GM12878 (cell line): Measurements from ENCODE around the gene TTLL11.

Source experiments
- ATF3 ChIP-seq: IDR thresholded peaks from 2 replicates; pipeline ENCODE4 v1.6.1; 2011; ENCODE audit warnings: low read depth, mild to moderate bottlenecking, low read length, moderate library complexity, borderline replicate concordance; ENCODE audit errors: extremely low read depth
- ATF7 ChIP-seq: fragments of 450-650 bp; IDR thresholded peaks from 2 replicates; pipeline ENCODE4 v1.6.1; 2016; ENCODE audit warnings: low read depth, mild to moderate bottlenecking
- CTCF ChIP-seq, 3 experiments: IDR thresholded peaks in 2 of 3; conservative IDR thresholded peaks in 1 of 3; 2 replicates each; pipeline ENCODE4 v1.5.1; 2011; ENCODE audit warnings: low read depth in 3 of 3, low read length in 3 of 3, mild to moderate bottlenecking in 3 of 3, control low read depth in 2 of 3, moderate library complexity in 2 of 3, inconsistent platforms in 1 of 3, mixed read lengths in 1 of 3; ENCODE audit not compliant: control insufficient read depth in 2 of 3, insufficient read depth in 1 of 3; ENCODE audit errors: extremely low read depth in 1 of 3
- EGR1 ChIP-seq, 2 experiments: IDR thresholded peaks; 1 replicate in 1 of 2; 2 replicates in 1 of 2; pipeline ENCODE4 v1.6.1; 2011 to 2012; ENCODE audit warnings: low read depth in 2 of 2, low read length in 2 of 2, borderline replicate concordance in 1 of 2, mild to moderate bottlenecking in 1 of 2, moderate library complexity in 1 of 2
- ELK1 ChIP-seq: IDR thresholded peaks from 2 replicates; pipeline ENCODE4 v1.6.1; 2012; ENCODE audit warnings: low read depth, low read length, improper control_type of control experiment
- HDGF ChIP-seq: fragments of 450-650 bp; IDR thresholded peaks from 2 replicates; pipeline ENCODE4 v1.6.1; 2016; ENCODE audit warnings: antibody characterized with exemption
- JUND ChIP-seq: IDR thresholded peaks from 2 replicates; pipeline ENCODE4 v1.6.1; 2012; ENCODE audit warnings: low read depth, mild to moderate bottlenecking, low read length, improper control_type of control experiment, moderate library complexity
- RCOR1 ChIP-seq: conservative IDR thresholded peaks from 2 replicates; pipeline ENCODE4 v1.6.1; 2012; ENCODE audit warnings: low read depth, low read length, improper control_type of control experiment
- STAT3 ChIP-seq: IDR thresholded peaks from 2 replicates; pipeline ENCODE4 v1.6.1; 2011; ENCODE audit warnings: low read depth, low read length, improper control_type of control experiment
- ZSCAN29 ChIP-seq: fragments of 450-650 bp; IDR thresholded peaks from 2 replicates; pipeline ENCODE4 v1.6.1; 2017; ENCODE audit warnings: mild to moderate bottlenecking, moderate library complexity
- TF ChIP-seq, protein P1 (sequence below): fragments of 450-650 bp; IDR thresholded peaks from 2 replicates; pipeline ENCODE4 v1.6.1; 2018; ENCODE audit warnings: borderline replicate concordance, mild to moderate bottlenecking; ENCODE audit not compliant: partially characterized antibody

DNA sequence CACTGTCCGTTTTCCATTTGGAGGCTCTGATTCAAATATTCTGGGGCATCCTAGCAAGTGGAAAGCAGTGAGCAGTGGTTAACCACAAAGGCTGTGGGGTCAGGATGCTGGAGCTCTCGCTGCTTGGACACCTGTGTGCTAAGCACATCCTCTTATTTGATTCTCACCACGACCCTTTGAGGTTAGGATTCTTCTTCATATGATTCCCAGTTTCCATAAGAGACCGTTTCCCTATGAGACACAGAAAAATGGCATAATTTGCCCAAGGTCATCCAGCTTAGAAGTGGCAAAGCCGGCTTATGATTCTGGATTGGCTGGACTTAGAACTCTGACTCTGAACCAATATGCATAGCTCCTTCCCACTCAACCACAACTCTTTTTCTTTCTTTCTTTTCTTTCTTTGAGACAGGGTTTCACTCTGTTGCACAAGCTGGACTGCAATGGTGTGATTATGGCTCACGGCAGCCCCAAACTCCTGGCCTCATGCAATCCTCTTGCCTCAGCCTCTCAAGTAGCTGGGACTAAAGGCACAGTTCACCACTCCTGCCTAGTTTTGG is 207.7 kb downstream of the TTLL11 start:
- TF ChIP-seq CTCF (IDR thresholded peaks at IDR 0.05 in 2 of 3, conservative IDR thresholded peaks at IDR 0.05 in 1 of 3; ENCODE audit: control insufficient read depth in 2 of 3, extremely low read depth in 1 of 3, insufficient read depth in 1 of 3, low read depth in 3 of 3, low read length in 3 of 3) (no peak), RCOR1 (no peak), ELK1 (no peak), JUND (no peak), EGR1 (IDR thresholded peaks at IDR 0.05; ENCODE audit: borderline replicate concordance in 1 of 2, low read depth in 2 of 2, low read length in 2 of 2) (no peak), ZSCAN29 (no peak), STAT3 (no peak), ATF7 (no peak), ATF3 (no peak), HDGF (no peak)
- TF ChIP-seq, protein P1, sequence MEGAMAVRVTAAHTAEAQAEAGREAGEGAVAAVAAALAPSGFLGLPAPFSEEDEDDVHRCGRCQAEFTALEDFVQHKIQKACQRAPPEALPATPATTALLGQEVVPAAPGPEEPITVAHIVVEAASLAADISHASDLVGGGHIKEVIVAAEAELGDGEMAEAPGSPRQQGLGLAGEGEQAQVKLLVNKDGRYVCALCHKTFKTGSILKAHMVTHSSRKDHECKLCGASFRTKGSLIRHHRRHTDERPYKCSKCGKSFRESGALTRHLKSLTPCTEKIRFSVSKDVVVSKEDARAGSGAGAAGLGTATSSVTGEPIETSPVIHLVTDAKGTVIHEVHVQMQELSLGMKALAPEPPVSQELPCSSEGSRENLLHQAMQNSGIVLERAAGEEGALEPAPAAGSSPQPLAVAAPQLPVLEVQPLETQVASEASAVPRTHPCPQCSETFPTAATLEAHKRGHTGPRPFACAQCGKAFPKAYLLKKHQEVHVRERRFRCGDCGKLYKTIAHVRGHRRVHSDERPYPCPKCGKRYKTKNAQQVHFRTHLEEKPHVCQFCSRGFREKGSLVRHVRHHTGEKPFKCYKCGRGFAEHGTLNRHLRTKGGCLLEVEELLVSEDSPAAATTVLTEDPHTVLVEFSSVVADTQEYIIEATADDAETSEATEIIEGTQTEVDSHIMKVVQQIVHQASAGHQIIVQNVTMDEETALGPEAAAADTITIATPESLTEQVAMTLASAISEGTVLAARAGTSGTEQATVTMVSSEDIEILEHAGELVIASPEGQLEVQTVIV: no peak
